BLaER1 (cell line): ENCODE measurements around the gene BPIFA2.
"Not testable (repeated sequence)": the region's sequence is repeated elsewhere in the genome, so short reads cannot be mapped to it uniquely, and the experiment has no call there.

Experiments used
- H3K27ac ChIP-seq: shearing (Covaris generic); formaldehyde crosslinking; 2 replicates; pipeline ENCODE4 v1.8.1; 2022
- H3K27me3 ChIP-seq: shearing (Covaris generic); formaldehyde crosslinking; 2 replicates; pipeline ENCODE4 v1.8.1; 2022
- H3K36me3 ChIP-seq: shearing (Covaris generic); formaldehyde crosslinking; 2 replicates; pipeline ENCODE4 v1.8.1; 2022
- H3K4me1 ChIP-seq: shearing (Covaris generic); formaldehyde crosslinking; 2 replicates; pipeline ENCODE4 v1.8.1; 2022
- H3K4me2 ChIP-seq: shearing (Covaris generic); formaldehyde crosslinking; 2 replicates; pipeline ENCODE4 v1.8.1; 2022
- H3K4me3 ChIP-seq: shearing (Covaris generic); formaldehyde crosslinking; 2 replicates; pipeline ENCODE4 v1.8.1; 2022
- H3K9ac ChIP-seq: shearing (Covaris generic); formaldehyde crosslinking; 2 replicates; pipeline ENCODE4 v1.8.1; 2022
- H3K9me3 ChIP-seq: shearing (Covaris generic); formaldehyde crosslinking; 2 replicates; pipeline ENCODE4 v1.8.1; 2022
- H4K20me1 ChIP-seq: shearing (Covaris generic); formaldehyde crosslinking; 2 replicates; pipeline ENCODE4 v1.8.1; 2022
- Cebpa-rat ChIP-seq: shearing (Covaris generic); IDR thresholded peaks from 2 replicates; pipeline ENCODE4 v1.8.1; 2022

The BPIFA2 gene

GRCh38 chr20:33172781-33173180 lies 4.8 kb downstream of the BPIFA2 start:
- Histone ChIP-seq H3K4me3 (no peak overlapping the region), H3K27me3 (no peaks in the 10 kb centered on the region), H3K36me3 (no peaks in the 10 kb centered on the region), H3K4me1 (no peaks in the 10 kb centered on the region), H4K20me1 (no peaks in the 10 kb centered on the region), H3K4me2 (no peak overlapping the region), H3K9ac (no peak overlapping the region), H3K27ac (no peak overlapping the region), H3K9me3 (peaks cover 14% of the 10 kb centered on the region)
- TF ChIP-seq Cebpa-rat = no peak

GRCh38 chr20:33175123-33175522 lies 7.2 kb downstream of the BPIFA2 start:
- Histone ChIP-seq H3K9me3 (peaks cover 4% of the 10 kb centered on the region; the same call in 1 of the 2 replicates), H3K4me1 (no peaks in the 10 kb centered on the region), H3K4me3 (no peak overlapping the region), H3K36me3 (no peaks in the 10 kb centered on the region), H4K20me1 (no peaks in the 10 kb centered on the region), H3K27me3 (no peaks in the 10 kb centered on the region), H3K4me2 (no peak overlapping the region), H3K9ac (no peak overlapping the region), H3K27ac (no peak overlapping the region)
- no peak for TF ChIP-seq Cebpa-rat

- Histone ChIP-seq H3K4me2 (no peak overlapping the region), H3K27me3 (no peaks in the 10 kb centered on the region), H3K36me3 (no peaks in the 10 kb centered on the region), H3K4me1 (no peaks in the 10 kb centered on the region), H3K9ac (no peak overlapping the region), H3K27ac (no peak overlapping the region), H3K9me3 (no peaks in the 10 kb centered on the region), H4K20me1 (no peaks in the 10 kb centered on the region), H3K4me3 (no peak overlapping the region)
- no peak for TF ChIP-seq Cebpa-rat
Measured at GRCh38 chr20:33176101-33176500, 8.1 kb downstream of the BPIFA2 start.

GRCh38 chr20:33177866-33178265 lies 9.9 kb downstream of the BPIFA2 start:
- Histone ChIP-seq H4K20me1 (no peaks in the 10 kb centered on the region), H3K27me3 (no peaks in the 10 kb centered on the region), H3K27ac (no peak overlapping the region), H3K4me1 (no peaks in the 10 kb centered on the region), H3K4me2 (no peak overlapping the region), H3K36me3 (no peaks in the 10 kb centered on the region), H3K9ac (no peak overlapping the region), H3K9me3 (no peaks in the 10 kb centered on the region), H3K4me3 (no peak overlapping the region)
- TF ChIP-seq Cebpa-rat = no peak

GRCh38 chr20:33178726-33179125 lies 10.8 kb downstream of the BPIFA2 start:
- H3K27ac ChIP-seq = no peak overlapping the region
- no peak overlapping the region for H3K4me2 ChIP-seq
- H4K20me1 ChIP-seq = no peaks in the 10 kb centered on the region
- H3K4me3 ChIP-seq = no peak overlapping the region
- H3K27me3 ChIP-seq = no peaks in the 10 kb centered on the region
- no peaks in the 10 kb centered on the region for H3K36me3 ChIP-seq
- no peak overlapping the region for H3K9ac ChIP-seq
- H3K4me1 ChIP-seq = no peaks in the 10 kb centered on the region
- TF ChIP-seq Cebpa-rat = no peak
- peaks cover 9% of the 10 kb centered on the region; the same call in 1 of the 2 replicates for H3K9me3 ChIP-seq

GRCh38 chr20:33180169-33180568 lies 12.2 kb downstream of the BPIFA2 start:
- Histone ChIP-seq H3K27me3 (no peaks in the 10 kb centered on the region), H3K4me2 (no peak overlapping the region), H3K4me1 (no peaks in the 10 kb centered on the region), H4K20me1 (no peaks in the 10 kb centered on the region), H3K9me3 (peaks cover 10% of the 10 kb centered on the region; the same call in 1 of the 2 replicates), H3K27ac (no peak overlapping the region), H3K36me3 (no peaks in the 10 kb centered on the region), H3K4me3 (no peak overlapping the region), H3K9ac (no peak overlapping the region)
- TF ChIP-seq Cebpa-rat = no peak

- Histone ChIP-seq H3K27me3 (no peaks in the 10 kb centered on the region), H3K36me3 (no peaks in the 10 kb centered on the region), H3K9me3 (peaks cover 10% of the 10 kb centered on the region; the same call in 1 of the 2 replicates), H4K20me1 (no peaks in the 10 kb centered on the region), H3K4me2 (no peak overlapping the region), H3K27ac (no peak overlapping the region), H3K4me1 (no peaks in the 10 kb centered on the region), H3K4me3 (no peak overlapping the region), H3K9ac (no peak overlapping the region)
- no peak for TF ChIP-seq Cebpa-rat
Measured at GRCh38 chr20:33181482-33182093, 13.6 kb downstream of the BPIFA2 start.

GRCh38 chr20:33183312-33183711 lies 15.4 kb downstream of the BPIFA2 start:
- no peak overlapping the region for H3K27ac ChIP-seq

GRCh38 chr20:33185031-33185590 lies 17.2 kb downstream of the BPIFA2 start:
- not testable (repeated sequence) for H3K4me3 ChIP-seq, H4K20me1 ChIP-seq, H3K4me2 ChIP-seq, H3K4me1 ChIP-seq, H3K27ac ChIP-seq, H3K9me3 ChIP-seq, H3K36me3 ChIP-seq, H3K9ac ChIP-seq, H3K27me3 ChIP-seq

More at GRCh38 chr20:33183312-33183711, 15.4 kb downstream of the BPIFA2 start:
- Histone ChIP-seq H3K4me3 (no peak overlapping the region), H3K27me3 (no peaks in the 10 kb centered on the region), H3K9ac (no peak overlapping the region), H3K36me3 (no peaks in the 10 kb centered on the region), H3K9me3 (peaks cover 10% of the 10 kb centered on the region; the same call in 1 of the 2 replicates), H4K20me1 (no peaks in the 10 kb centered on the region), H3K4me1 (no peaks in the 10 kb centered on the region), H3K4me2 (no peak overlapping the region)
- no peak for TF ChIP-seq Cebpa-rat

GRCh38 chr20:33187491-33187890 lies 19.5 kb downstream of the BPIFA2 start:
- no peak overlapping the region for H3K9ac ChIP-seq
- H4K20me1 ChIP-seq = no peaks in the 10 kb centered on the region
- no peak overlapping the region for H3K4me3 ChIP-seq
- no peaks in the 10 kb centered on the region for H3K36me3 ChIP-seq
- H3K9me3 ChIP-seq = peaks cover 10% of the 10 kb centered on the region; the same call in 1 of the 2 replicates
- no peaks in the 10 kb centered on the region for H3K27me3 ChIP-seq
- H3K4me2 ChIP-seq = no peak overlapping the region
- no peak for TF ChIP-seq Cebpa-rat
- H3K4me1 ChIP-seq = no peaks in the 10 kb centered on the region
- H3K27ac ChIP-seq = no peak overlapping the region

- TF ChIP-seq Cebpa-rat = no peak
- no peaks in the 10 kb centered on the region for H3K4me1 ChIP-seq
- H3K36me3 ChIP-seq = no peaks in the 10 kb centered on the region
- no peaks in the 10 kb centered on the region for H3K27me3 ChIP-seq
- H3K9me3 ChIP-seq = peaks cover 4% of the 10 kb centered on the region; the same call in 1 of the 2 replicates
- no peak overlapping the region for H3K27ac ChIP-seq
- H3K4me2 ChIP-seq = no peak overlapping the region
- no peaks in the 10 kb centered on the region for H4K20me1 ChIP-seq
- no peak overlapping the region for H3K4me3 ChIP-seq
- no peak overlapping the region for H3K9ac ChIP-seq
Measured at GRCh38 chr20:33188421-33188820, 20.5 kb downstream of the BPIFA2 start.
